Mammary epithelial cell (primary cell): ENCODE data around the gene ATXN2.

ENCODE experiments used
- CTCF ChIP-seq, 2 donors: IDR thresholded peaks in 1 of 2; conservative IDR thresholded peaks in 1 of 2; 2 replicates each; pipeline ENCODE4 v1.5.1; 2011 to 2012; ENCODE audit warnings: inconsistent platforms in 2 of 2, low read length in 2 of 2, mild to moderate bottlenecking in 2 of 2, control low read depth in 1 of 2, low read depth in 1 of 2; ENCODE audit not compliant: insufficient read depth in 1 of 2; ENCODE audit errors: extremely low read depth in 1 of 2
- EZH2 ChIP-seq: IDR thresholded peaks from 2 replicates; pipeline ENCODE4 v1.6.1; 2012; ENCODE audit warnings: low read length, inconsistent platforms, borderline replicate concordance

- TF ChIP-seq EZH2: no peak
- no peak for TF ChIP-seq CTCF (conservative IDR thresholded peaks at IDR 0.05 in 1 of 2, IDR thresholded peaks at IDR 0.05 in 1 of 2; ENCODE audit: extremely low read depth in 1 of 2, insufficient read depth in 1 of 2, low read depth in 1 of 2, low read length in 2 of 2)
These were observed 191.0 kb downstream of the ATXN2 start for GRCh38 chr12:111408116-111408440.
